Measurements from ENCODE around the gene RFESD. TPM values are rescaled to one million over a fixed set of nuclear protein-coding genes. Genes with fewer than 3 reads are reported as not detected.

The RFESD gene
- total and polyA plus RNA-seq, 10 of the 15 experiments (the other 5 are each of a cell fraction or from before 2014, with no cell fraction given), result 1.9 to 14.7 (median 4.9) TPM

GRCh38 chr5:95599252-95599651, 47.3 kb upstream of the RFESD start:
- no peak overlapping the region for H3K9ac ChIP-seq (ENCODE audit: control insufficient read depth, insufficient read depth, low read length)
- intact Hi-C loops (cut with micrococcal nuclease; ENCODE audit: unreplicated experiment), result no loop called here
- TF ChIP-seq ZBED1 (IDR thresholded peaks at IDR 0.05; ENCODE audit: borderline replicate concordance) (no peak), NR2F1 (conservative IDR thresholded peaks at IDR 0.05) (no peak), CHD4 (IDR thresholded peaks at IDR 0.05) (no peak)
- TF ChIP-seq, protein P1, sequence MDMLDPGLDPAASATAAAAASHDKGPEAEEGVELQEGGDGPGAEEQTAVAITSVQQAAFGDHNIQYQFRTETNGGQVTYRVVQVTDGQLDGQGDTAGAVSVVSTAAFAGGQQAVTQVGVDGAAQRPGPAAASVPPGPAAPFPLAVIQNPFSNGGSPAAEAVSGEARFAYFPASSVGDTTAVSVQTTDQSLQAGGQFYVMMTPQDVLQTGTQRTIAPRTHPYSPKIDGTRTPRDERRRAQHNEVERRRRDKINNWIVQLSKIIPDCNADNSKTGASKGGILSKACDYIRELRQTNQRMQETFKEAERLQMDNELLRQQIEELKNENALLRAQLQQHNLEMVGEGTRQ (IDR thresholded peaks at IDR 0.05; ENCODE audit: borderline replicate concordance, low read depth, low read length), result no peak
- TF ChIP-seq, protein P2, sequence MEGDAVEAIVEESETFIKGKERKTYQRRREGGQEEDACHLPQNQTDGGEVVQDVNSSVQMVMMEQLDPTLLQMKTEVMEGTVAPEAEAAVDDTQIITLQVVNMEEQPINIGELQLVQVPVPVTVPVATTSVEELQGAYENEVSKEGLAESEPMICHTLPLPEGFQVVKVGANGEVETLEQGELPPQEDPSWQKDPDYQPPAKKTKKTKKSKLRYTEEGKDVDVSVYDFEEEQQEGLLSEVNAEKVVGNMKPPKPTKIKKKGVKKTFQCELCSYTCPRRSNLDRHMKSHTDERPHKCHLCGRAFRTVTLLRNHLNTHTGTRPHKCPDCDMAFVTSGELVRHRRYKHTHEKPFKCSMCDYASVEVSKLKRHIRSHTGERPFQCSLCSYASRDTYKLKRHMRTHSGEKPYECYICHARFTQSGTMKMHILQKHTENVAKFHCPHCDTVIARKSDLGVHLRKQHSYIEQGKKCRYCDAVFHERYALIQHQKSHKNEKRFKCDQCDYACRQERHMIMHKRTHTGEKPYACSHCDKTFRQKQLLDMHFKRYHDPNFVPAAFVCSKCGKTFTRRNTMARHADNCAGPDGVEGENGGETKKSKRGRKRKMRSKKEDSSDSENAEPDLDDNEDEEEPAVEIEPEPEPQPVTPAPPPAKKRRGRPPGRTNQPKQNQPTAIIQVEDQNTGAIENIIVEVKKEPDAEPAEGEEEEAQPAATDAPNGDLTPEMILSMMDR (IDR thresholded peaks at IDR 0.05 in 2 of 3, conservative IDR thresholded peaks at IDR 0.05 in 1 of 3; ENCODE audit: control insufficient read depth in 2 of 3, extremely low read depth in 1 of 3, insufficient read depth in 1 of 3, low read depth in 3 of 3, low read length in 3 of 3), result 0 out of 6 replicates have a peak, but pooled peaks of 1 of the 3 experiments have one; percentile 1
- no peak overlapping the region for H3K4me2 ChIP-seq (ENCODE audit: control insufficient read depth, insufficient read depth)
- no peak overlapping the region for H2AFZ ChIP-seq (ENCODE audit: control insufficient read depth, low read depth, low read length)
- no peak overlapping the region for H3K27ac ChIP-seq (ENCODE audit: control insufficient read depth, insufficient read depth)
- no peaks in the 10 kb centered on the region for H3K79me2 ChIP-seq (ENCODE audit: control insufficient read depth, insufficient read depth, low read length)
- no peaks in the 10 kb centered on the region for H3K9me3 ChIP-seq (replicated peaks; ENCODE audit: control insufficient read depth, insufficient read depth, low read length)
- CTCF ChIA-PET, result interaction anchor here (1.6 kb wide), 2 partner anchors 9 to 44 kb away, joined by 5 to 6 read pairs; no protein-coding TSS in a partner anchor
- no peaks in the 10 kb centered on the region for H3K27me3 ChIP-seq (replicated peaks in 1 of 2; ENCODE audit: control insufficient read depth in 2 of 2, insufficient read depth in 2 of 2, low read length in 1 of 2)
- in situ Hi-C loops (cut with MboI), result no loop called here
- DNase-seq (ENCODE audit: low read depth, low spot score) (no peak), FAIRE-seq (no peak), ATAC-seq (no peak)
- H4K20me1 ChIP-seq (ENCODE audit: control insufficient read depth, insufficient read depth), result no peaks in the 10 kb centered on the region
- no peak overlapping the region for H3K4me3 ChIP-seq
- POLR2A ChIA-PET, result no interaction called here
- BruUV-seq (replicated peaks), result no TSS peak
- RAD21 ChIA-PET (ENCODE audit: unreplicated experiment), result no interaction called here
- no peaks in the 10 kb centered on the region for H3K4me1 ChIP-seq (ENCODE audit: control insufficient read depth, insufficient read depth, low read length)
- no peaks in the 10 kb centered on the region for H3K36me3 ChIP-seq (ENCODE audit: control insufficient read depth in 2 of 2, insufficient read depth in 2 of 2, low read length in 1 of 2)
- WGBS (ENCODE audit: insufficient coverage, insufficient replicate concordance, low lambda C conversion rate, missing lambda C conversion rate), result 87% methylated on average over 1 of the region's 1 CpG
- SMC1A ChIA-PET (ENCODE audit: uncharacterized antibody, unreplicated experiment), result interaction anchor here (1.0 to 1.5 kb wide), 3 partner anchors 21 to 47 kb away, joined by 3 to 5 read pairs (median 3); no protein-coding TSS in a partner anchor

All from GM12878 (cell line).